H1 (cell line): ENCODE measurements around the gene RNF123.

Experiments
- BACH1 ChIP-seq: IDR thresholded peaks from 2 replicates; pipeline ENCODE4 v1.6.1; 2012; ENCODE audit warnings: low read length, improper control_type of control experiment
- EZH2 ChIP-seq: fragments of 200-600 bp; sonication (generic); IDR thresholded peaks from 2 replicates; pipeline ENCODE4 v1.7.1; 2012; ENCODE audit warnings: low read depth, mild to moderate bottlenecking, moderate library complexity, low read length, inconsistent platforms; ENCODE audit not compliant: severe bottlenecking
- POLR2AphosphoS5 ChIP-seq: IDR thresholded peaks from 2 replicates; pipeline ENCODE4 v1.6.1; 2011; ENCODE audit warnings: low read depth, low read length
- SAP30 ChIP-seq: fragments of 300-600 bp; sonication (generic); IDR thresholded peaks from 2 replicates; pipeline ENCODE4 v1.7.1; 2012; ENCODE audit warnings: low read length, moderate library complexity, mild to moderate bottlenecking, inconsistent platforms; ENCODE audit not compliant: insufficient read depth, insufficient replicate concordance
- TAF1 ChIP-seq: IDR thresholded peaks from 2 replicates; pipeline ENCODE4 v1.6.1; 2011; ENCODE audit warnings: mild to moderate bottlenecking, low read depth, low read length
- TCF12 ChIP-seq: IDR thresholded peaks from 2 replicates; pipeline ENCODE4 v1.6.1; 2011; ENCODE audit warnings: low read depth, mild to moderate bottlenecking, low read length
- TF ChIP-seq, protein P1 (sequence below), 3 experiments: IDR thresholded peaks; 1 replicate in 2 of 3; 2 replicates in 1 of 3; pipeline versions ENCODE4 v1.5.1 to v1.6.1; 2011; ENCODE audit warnings: low read length in 3 of 3, mild to moderate bottlenecking in 3 of 3, inconsistent platforms in 2 of 3, low read depth in 1 of 3, moderate library complexity in 1 of 3; ENCODE audit not compliant: insufficient read depth in 1 of 3; ENCODE audit errors: control extremely low read depth in 1 of 3

DNA sequence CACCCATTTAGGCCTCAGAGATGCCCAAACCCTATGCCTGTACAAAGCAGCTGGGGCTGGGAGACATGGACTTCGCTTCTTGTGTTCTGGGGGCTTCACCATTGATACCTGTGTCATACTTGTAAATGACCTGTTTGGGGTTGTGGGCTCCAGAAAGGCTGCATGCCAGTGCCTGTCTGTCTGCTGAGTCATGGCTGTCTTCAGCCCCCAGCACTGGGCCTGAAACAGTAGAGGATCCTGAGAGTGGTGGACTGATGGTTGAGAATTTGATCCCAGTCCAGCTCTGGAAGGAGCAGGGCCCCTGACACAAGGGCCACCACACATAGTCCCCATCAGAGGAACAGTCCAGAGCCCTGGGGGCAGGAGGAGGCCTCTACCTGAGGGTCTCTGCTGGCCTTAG lies 39.8 kb upstream of the RNF123 start:
- TF ChIP-seq POLR2AphosphoS5, result no peak
- TF ChIP-seq SAP30, result no peak
- TF ChIP-seq, protein P1, sequence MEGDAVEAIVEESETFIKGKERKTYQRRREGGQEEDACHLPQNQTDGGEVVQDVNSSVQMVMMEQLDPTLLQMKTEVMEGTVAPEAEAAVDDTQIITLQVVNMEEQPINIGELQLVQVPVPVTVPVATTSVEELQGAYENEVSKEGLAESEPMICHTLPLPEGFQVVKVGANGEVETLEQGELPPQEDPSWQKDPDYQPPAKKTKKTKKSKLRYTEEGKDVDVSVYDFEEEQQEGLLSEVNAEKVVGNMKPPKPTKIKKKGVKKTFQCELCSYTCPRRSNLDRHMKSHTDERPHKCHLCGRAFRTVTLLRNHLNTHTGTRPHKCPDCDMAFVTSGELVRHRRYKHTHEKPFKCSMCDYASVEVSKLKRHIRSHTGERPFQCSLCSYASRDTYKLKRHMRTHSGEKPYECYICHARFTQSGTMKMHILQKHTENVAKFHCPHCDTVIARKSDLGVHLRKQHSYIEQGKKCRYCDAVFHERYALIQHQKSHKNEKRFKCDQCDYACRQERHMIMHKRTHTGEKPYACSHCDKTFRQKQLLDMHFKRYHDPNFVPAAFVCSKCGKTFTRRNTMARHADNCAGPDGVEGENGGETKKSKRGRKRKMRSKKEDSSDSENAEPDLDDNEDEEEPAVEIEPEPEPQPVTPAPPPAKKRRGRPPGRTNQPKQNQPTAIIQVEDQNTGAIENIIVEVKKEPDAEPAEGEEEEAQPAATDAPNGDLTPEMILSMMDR (IDR thresholded peaks at IDR 0.05; ENCODE audit: control extremely low read depth in 1 of 3, insufficient read depth in 1 of 3, low read depth in 1 of 3, low read length in 3 of 3), result no peak
- no peak for TF ChIP-seq TCF12
- TF ChIP-seq EZH2, result no peak
- no peak for TF ChIP-seq BACH1
- no peak for TF ChIP-seq TAF1
